NCI-H187 treated with DMSO at 0.1 percent for 48 hours (cell line): Measurements from ENCODE around the gene RNF14.
"Not testable (repeated sequence)": the region's sequence is repeated elsewhere in the genome, so short reads cannot be mapped to it uniquely, and the experiment has no call there.

Experiments used
- DNase-seq: peaks from one replicate; lab custom pipeline; 2025; lab: John Stamatoyannopoulos, UW

The RNF14 gene

GRCh38 chr5:141968914-141969608 is at the start of gene RNF14:
Gene RNF14, plus strand, starts transcription at chr5:141969105. Its CDS starts 4,484 bp downstream, at chr5:141973589.
- peak; percentile 29 for DNase-seq

GRCh38 chr5:141919218-141920119 is 49.4 kb upstream of the RNF14 start:
- DNase-seq, result no peak

- no peak for DNase-seq
These were observed 48.1 kb upstream of the RNF14 start for GRCh38 chr5:141920771-141921170.

- DNase-seq, result not testable (repeated sequence)
These were observed 46.0 kb upstream of the RNF14 start for GRCh38 chr5:141922827-141923447.

- peak; percentile 67 for DNase-seq
These were observed 45.2 kb upstream of the RNF14 start, which contains the start of gene DELE1 for GRCh38 chr5:141923448-141924313. Gene DELE1, plus strand, starts transcription at chr5:141923871. Its CDS starts 71 bp downstream, at chr5:141923942.

GRCh38 chr5:141926434-141926833 is 42.5 kb upstream of the RNF14 start:
- no peak for DNase-seq

- no peak for DNase-seq
These were observed 40.9 kb upstream of the RNF14 start for GRCh38 chr5:141928051-141928450.

GRCh38 chr5:141929398-141930058 is 39.4 kb upstream of the RNF14 start:
- no peak for DNase-seq

- DNase-seq, result no peak
These were observed 37.2 kb upstream of the RNF14 start for GRCh38 chr5:141931694-141932093.

GRCh38 chr5:141933151-141933550 is 35.8 kb upstream of the RNF14 start:
- no peak for DNase-seq

GRCh38 chr5:141934099-141934844 is 34.6 kb upstream of the RNF14 start:
- DNase-seq, result no peak

- DNase-seq, result no peak
These were observed 33.4 kb upstream of the RNF14 start for GRCh38 chr5:141935538-141935937.

GRCh38 chr5:141940695-141941271 is 28.1 kb upstream of the RNF14 start:
- DNase-seq, result no peak

GRCh38 chr5:141941307-141941706 is 27.6 kb upstream of the RNF14 start:
- no peak for DNase-seq

GRCh38 chr5:141941779-141942178 is 27.1 kb upstream of the RNF14 start:
- no peak for DNase-seq

- no peak for DNase-seq
These were observed 26.6 kb upstream of the RNF14 start for GRCh38 chr5:141942185-141942857.

GRCh38 chr5:141944076-141944475 is 24.8 kb upstream of the RNF14 start:
- no peak for DNase-seq

- no peak for DNase-seq
These were observed 23.3 kb upstream of the RNF14 start for GRCh38 chr5:141945511-141946051.

- DNase-seq, result no peak
These were observed 21.6 kb upstream of the RNF14 start for GRCh38 chr5:141947316-141947715.
